Right atrium auricular region (tissue), 2 donors: ENCODE results near the gene MAP4. TPM values are rescaled to one million over a fixed set of nuclear protein-coding genes. Genes with fewer than 3 reads are reported as not detected.

Experiments used
- DNase-seq: peaks from one replicate; pipeline ENCODE4 v3.0.0-alpha.2; 2019; ENCODE audit warnings: low spot score
- H3K27ac ChIP-seq, 2 donors: fragments of 200-600 bp; sonication (generic); 1 replicate in 1 of 2; 2 replicates in 1 of 2; pipeline ENCODE4 v1.5.1; 2016 to 2019
- H3K27me3 ChIP-seq, 2 donors: fragments of 200-600 bp; sonication (generic); one replicate each; pipeline versions ENCODE4 v1.5.1 to v1.6.0; 2017 to 2019
- H3K36me3 ChIP-seq: fragments of 200-600 bp; sonication (generic); one replicate; pipeline ENCODE4 v1.5.1; 2016
- H3K4me1 ChIP-seq, 2 donors: fragments of 200-600 bp; sonication (generic); one replicate each; pipeline versions ENCODE4 v1.5.1 to v1.6.0; 2017 to 2019
- H3K4me3 ChIP-seq, 2 donors: fragments of 200-600 bp; sonication (generic); 1 replicate in 1 of 2; 2 replicates in 1 of 2; pipeline ENCODE4 v1.5.1; 2017 to 2019; ENCODE audit warnings: mild to moderate bottlenecking in 1 of 2, moderate library complexity in 1 of 2
- H3K9me3 ChIP-seq, 2 donors: fragments of 200-600 bp; sonication (generic); one replicate each; pipeline ENCODE4 v1.5.1; 2019
- total RNA-seq, 2 donors: library from RNA; depleted of rRNA; stranded (reverse); fragments of >200 nt; gene quantifications; one replicate each; pipeline ENCODE4 v1.1.0, GENCODE V29; 2016
- TF ChIP-seq, protein P1 (sequence below), 2 donors: fragments of 200-600 bp; sonication (generic); IDR thresholded peaks; one replicate each; pipeline ENCODE4 v1.5.1; 2019; ENCODE audit warnings: antibody characterized with exemption in 2 of 2

The MAP4 gene
- total RNA-seq, 2 donors from 2014 or later: 428 to 552 TPM

- Histone ChIP-seq H3K9me3 (no peaks in the 10 kb centered on the region), H3K27me3 (no peaks in the 10 kb centered on the region), H3K27ac (no peak overlapping the region), H3K36me3 (peaks cover 96% of the 10 kb centered on the region), H3K4me1 (no peaks in the 10 kb centered on the region), H3K4me3 (no peak overlapping the region)
- DNase-seq: no peak
- TF ChIP-seq, protein P1, sequence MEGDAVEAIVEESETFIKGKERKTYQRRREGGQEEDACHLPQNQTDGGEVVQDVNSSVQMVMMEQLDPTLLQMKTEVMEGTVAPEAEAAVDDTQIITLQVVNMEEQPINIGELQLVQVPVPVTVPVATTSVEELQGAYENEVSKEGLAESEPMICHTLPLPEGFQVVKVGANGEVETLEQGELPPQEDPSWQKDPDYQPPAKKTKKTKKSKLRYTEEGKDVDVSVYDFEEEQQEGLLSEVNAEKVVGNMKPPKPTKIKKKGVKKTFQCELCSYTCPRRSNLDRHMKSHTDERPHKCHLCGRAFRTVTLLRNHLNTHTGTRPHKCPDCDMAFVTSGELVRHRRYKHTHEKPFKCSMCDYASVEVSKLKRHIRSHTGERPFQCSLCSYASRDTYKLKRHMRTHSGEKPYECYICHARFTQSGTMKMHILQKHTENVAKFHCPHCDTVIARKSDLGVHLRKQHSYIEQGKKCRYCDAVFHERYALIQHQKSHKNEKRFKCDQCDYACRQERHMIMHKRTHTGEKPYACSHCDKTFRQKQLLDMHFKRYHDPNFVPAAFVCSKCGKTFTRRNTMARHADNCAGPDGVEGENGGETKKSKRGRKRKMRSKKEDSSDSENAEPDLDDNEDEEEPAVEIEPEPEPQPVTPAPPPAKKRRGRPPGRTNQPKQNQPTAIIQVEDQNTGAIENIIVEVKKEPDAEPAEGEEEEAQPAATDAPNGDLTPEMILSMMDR (IDR thresholded peaks at IDR 0.05): no peak
These were observed 164.2 kb downstream of the MAP4 start for GRCh38 chr3:47851888-47852603.

DNA sequence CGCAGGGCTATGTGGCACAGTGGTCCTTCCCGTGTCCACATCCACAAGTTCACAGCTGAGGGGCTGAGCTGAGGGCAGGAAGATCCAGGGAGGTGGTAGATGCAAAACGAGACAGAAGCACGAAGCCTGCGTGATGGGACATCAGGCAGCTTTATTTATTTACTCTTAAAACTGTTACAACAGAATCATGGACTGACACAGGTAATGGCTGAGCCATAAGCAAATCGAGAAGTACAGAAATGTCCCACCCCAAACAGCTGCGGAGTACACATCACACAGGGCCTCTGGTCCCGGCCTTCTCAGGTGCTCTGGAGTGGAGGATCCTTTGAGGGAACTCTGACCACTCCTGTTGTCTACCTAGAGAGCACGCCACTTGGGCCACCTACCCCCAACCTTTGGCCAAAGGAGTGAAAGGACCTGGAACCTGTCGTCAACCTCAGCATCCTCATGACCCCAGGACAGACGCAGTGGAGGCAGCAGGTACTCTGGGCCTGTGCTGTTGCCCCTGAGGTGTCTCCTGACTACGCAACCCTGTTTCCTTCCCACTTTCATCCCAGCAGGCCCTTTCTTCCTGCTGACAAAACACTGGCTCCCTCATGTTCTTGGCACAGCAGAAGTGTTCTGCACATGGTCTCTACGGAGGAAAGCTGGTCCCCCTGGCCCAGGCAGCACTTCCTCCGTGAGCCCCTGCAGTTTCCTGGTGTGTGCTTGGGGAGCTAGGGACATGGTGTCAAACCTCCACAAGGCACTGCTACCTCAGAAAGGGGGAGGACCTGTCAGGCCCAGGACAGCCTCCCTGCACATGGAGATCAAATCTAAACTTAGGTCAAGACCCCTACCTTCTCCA is 165.4 kb downstream of the MAP4 start:
- Histone ChIP-seq H3K9me3 (no peaks in the 10 kb centered on the region), H3K27me3 (no peaks in the 10 kb centered on the region), H3K4me3 (no peak overlapping the region), H3K4me1 (no peaks in the 10 kb centered on the region), H3K36me3 (peaks cover 96% of the 10 kb centered on the region), H3K27ac (no peak overlapping the region)
- no peak for DNase-seq
- TF ChIP-seq, protein P1 (IDR thresholded peaks at IDR 0.05): no peak

GRCh38 chr3:47849699-47850563 is 166.3 kb downstream of the MAP4 start:
- no peak overlapping the region for H3K4me3 ChIP-seq
- TF ChIP-seq, protein P1 (IDR thresholded peaks at IDR 0.05): peak in 1 of 2 donors; percentile 48
- H3K27ac ChIP-seq: no peak overlapping the region
- no peaks in the 10 kb centered on the region for H3K4me1 ChIP-seq
- no peaks in the 10 kb centered on the region for H3K27me3 ChIP-seq
- no peaks in the 10 kb centered on the region for H3K9me3 ChIP-seq
- peaks cover 95% of the 10 kb centered on the region for H3K36me3 ChIP-seq
- DNase-seq: no peak

GRCh38 chr3:47849186-47849698 is 167.0 kb downstream of the MAP4 start:
- TF ChIP-seq, protein P1 (IDR thresholded peaks at IDR 0.05): no peak
- H3K9me3 ChIP-seq: no peaks in the 10 kb centered on the region
- H3K4me3 ChIP-seq: no peak overlapping the region
- no peaks in the 10 kb centered on the region for H3K27me3 ChIP-seq
- DNase-seq: no peak
- no peaks in the 10 kb centered on the region for H3K4me1 ChIP-seq
- H3K36me3 ChIP-seq: peaks cover 95% of the 10 kb centered on the region
- no peak overlapping the region for H3K27ac ChIP-seq

DNA sequence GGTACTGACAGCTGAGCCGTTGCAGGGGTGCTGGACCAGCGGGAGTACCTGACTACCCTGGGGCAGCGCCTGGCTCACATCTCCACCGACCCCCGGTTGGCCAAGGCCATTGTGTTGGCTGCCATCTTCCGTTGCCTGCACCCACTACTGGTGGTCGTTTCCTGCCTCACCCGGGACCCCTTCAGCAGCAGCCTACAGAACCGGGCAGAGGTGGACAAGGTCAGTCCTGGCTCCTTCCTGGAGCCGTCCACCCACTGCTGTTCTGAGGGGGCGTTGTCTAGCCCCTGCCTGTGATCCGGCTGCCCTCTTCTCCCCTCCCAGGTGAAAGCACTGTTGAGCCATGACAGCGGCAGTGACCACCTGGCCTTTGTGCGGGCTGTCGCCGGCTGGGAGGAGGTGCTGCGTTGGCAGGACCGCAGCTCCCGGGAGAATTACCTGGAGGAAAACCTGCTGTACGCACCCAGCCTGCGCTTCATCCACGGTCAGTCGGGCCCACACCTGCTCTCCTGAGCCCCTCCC is 167.6 kb downstream of the MAP4 start:
- Histone ChIP-seq H3K9me3 (no peaks in the 10 kb centered on the region), H3K4me3 (no peak overlapping the region), H3K27me3 (no peaks in the 10 kb centered on the region), H3K4me1 (no peaks in the 10 kb centered on the region), H3K27ac (no peak overlapping the region), H3K36me3 (peaks cover 95% of the 10 kb centered on the region)
- DNase-seq: no peak
- TF ChIP-seq, protein P1 (IDR thresholded peaks at IDR 0.05): no peak
